ENCODE results near the gene UMPS.
A peak's percentile ranks its signal among the peaks of the same experiment; 100 is the strongest.
"Not testable (repeated sequence)": the region's sequence is repeated elsewhere in the genome, so short reads cannot be mapped to it uniquely, and the experiment has no call there.

The UMPS gene

DNA sequence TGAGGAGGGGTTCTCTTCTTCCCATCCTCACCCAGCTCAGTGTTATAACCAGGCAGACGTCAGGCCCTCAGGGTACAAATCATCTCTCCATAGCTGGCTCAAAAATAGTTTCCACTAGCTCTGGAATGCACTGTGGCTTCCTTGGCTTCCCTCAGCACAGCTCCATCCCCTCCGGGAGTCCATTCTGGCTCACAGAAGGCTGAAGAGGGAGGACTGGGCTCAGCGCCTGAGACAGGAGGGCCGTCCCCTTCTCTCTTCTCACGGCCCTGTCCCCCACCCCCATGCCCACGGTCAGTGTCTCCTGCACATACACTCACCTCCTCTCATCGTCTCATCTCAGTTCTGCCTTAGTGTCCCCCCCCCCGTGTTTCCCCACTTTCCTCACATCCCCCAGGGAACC lies 50.1 kb downstream of the UMPS start:
- H3K36me3 ChIP-seq (ENCODE audit: insufficient read depth, low read length), result no peaks in the 10 kb centered on the region
- H3K4me1 ChIP-seq (ENCODE audit: control insufficient read depth, insufficient read depth, low read length, unreplicated experiment), result peaks cover 18% of the 10 kb centered on the region
- H3K27ac ChIP-seq (ENCODE audit: low read depth, low read length), result peak overlapping the region; percentile 69
- no peaks in the 10 kb centered on the region for H3K79me2 ChIP-seq (ENCODE audit: control insufficient read depth, insufficient read depth, low read length, unreplicated experiment)
- H3K27me3 ChIP-seq (ENCODE audit: insufficient read depth, low read length), result no peaks in the 10 kb centered on the region
- H2AFZ ChIP-seq (ENCODE audit: low read length, unreplicated experiment), result peak overlapping the region; percentile 61
- peak overlapping the region; percentile 3; the same call in 1 of the 2 replicates for H3K4me3 ChIP-seq (ENCODE audit: low read depth, low read length)

DNA sequence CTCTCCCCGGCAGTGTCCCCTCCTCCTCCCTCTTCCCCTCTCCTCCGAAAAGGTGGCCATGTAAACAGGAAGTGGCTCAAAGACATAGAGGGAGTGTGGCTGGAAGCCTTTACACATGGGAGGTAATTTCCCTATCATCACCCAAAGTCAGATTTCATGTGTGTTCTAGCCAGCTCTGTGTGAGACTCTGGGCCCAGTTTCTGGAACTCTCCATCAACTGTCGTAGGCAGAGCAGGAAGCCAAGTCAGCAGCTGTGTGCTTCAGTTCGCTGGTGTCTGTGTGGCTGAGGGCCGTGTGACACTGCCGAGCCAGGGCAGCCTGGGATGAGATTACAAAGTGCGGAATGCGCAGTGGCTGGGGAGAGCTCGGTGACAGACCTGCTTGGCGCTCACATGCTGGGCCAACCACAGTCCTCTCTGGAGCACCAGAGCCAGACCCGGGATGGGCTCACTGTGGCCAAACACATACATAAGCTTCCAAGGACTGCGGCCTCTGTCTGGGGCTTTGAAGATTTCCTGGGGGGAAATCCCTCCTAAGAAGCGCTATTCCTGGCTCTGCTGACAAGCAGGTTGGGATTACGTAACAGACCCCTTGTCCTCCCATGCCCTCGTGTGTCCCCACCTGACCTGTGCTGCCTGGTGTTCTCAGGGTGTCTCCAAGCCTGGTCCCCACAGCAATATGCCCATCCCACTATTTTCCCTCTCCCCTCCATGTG lies 50.7 kb downstream of the UMPS start:
- peaks cover 18% of the 10 kb centered on the region for H3K4me1 ChIP-seq (ENCODE audit: control insufficient read depth, insufficient read depth, low read length, unreplicated experiment)
- peak overlapping the region; percentile 61 for H2AFZ ChIP-seq (ENCODE audit: low read length, unreplicated experiment)
- no peaks in the 10 kb centered on the region for H3K36me3 ChIP-seq (ENCODE audit: insufficient read depth, low read length)
- H3K4me3 ChIP-seq (ENCODE audit: low read depth, low read length), result peak overlapping the region; percentile 3; the same call in 1 of the 2 replicates
- no peaks in the 10 kb centered on the region for H3K79me2 ChIP-seq (ENCODE audit: control insufficient read depth, insufficient read depth, low read length, unreplicated experiment)
- H3K27me3 ChIP-seq (ENCODE audit: insufficient read depth, low read length), result no peaks in the 10 kb centered on the region
- peak overlapping the region; percentile 69 for H3K27ac ChIP-seq (ENCODE audit: low read depth, low read length)

DNA sequence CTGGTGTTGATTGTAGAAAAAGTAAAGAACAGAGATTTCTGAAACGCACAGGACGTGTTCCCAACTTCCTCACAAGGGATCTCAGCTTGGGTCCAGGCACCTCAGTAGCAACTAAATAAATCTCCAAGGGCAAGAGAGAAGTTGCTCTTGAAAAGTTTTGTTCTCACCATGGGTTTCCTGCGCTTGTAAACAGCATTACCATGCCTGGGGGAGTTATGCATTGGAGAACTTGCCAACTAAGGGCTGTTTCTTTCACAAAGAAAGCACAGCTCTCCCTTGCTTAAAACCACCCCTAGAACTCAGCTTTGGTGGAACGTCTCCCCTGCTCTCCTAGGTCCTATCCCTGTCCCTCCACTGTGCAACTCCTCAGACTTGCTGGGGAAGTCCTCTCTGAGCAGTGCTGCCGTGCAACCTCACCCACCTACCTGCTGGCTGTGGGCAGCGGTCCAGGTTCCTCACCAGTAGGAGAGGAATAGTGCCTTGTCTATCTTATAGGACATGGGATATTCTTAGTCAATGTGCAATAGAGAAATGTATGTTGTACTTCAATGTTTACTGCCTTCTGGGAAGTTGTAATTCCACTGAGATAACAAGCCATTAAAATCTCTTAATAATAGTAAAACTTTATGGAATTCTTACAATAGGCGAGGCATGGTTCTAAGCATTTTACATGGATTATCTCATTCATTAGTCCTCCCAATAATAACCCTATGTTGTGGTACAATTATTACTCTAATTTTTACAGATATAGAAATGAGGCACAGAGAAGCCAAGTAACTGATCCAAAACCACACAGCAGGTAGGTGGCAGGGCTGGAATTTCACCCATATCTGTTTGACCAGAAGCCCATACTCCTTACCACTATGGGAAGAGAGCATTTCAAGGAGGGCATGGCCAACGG lies 51.5 kb downstream of the UMPS start:
- Histone ChIP-seq H3K79me2 (ENCODE audit: control insufficient read depth, insufficient read depth, low read length, unreplicated experiment) (no peaks in the 10 kb centered on the region), H3K36me3 (ENCODE audit: insufficient read depth, low read length) (no peaks in the 10 kb centered on the region), H3K4me1 (ENCODE audit: control insufficient read depth, insufficient read depth, low read length, unreplicated experiment) (peaks cover 23% of the 10 kb centered on the region), H3K27me3 (ENCODE audit: insufficient read depth, low read length) (no peaks in the 10 kb centered on the region), H2AFZ (ENCODE audit: low read length, unreplicated experiment) (no peak overlapping the region), H3K4me3 (ENCODE audit: low read depth, low read length) (no peak overlapping the region), H3K27ac (ENCODE audit: low read depth, low read length) (peak overlapping the region; percentile 69; the same call in 1 of the 2 replicates)

DNA sequence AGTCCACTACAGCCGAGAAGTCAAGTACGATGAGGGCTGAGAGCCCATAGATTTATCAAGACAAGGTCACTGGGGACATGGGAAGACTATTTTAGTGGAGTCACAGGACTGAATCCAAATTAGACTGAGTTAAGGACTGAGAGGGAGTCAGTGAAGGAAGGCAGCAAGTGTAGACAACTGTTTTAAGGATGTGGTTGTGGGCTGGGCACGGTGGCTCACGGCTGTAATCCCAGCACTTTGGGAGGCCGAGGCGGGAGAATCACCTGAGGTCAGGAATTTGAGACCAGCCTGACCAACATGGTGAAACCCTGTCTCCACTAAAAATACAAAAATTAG lies 52.1 kb downstream of the UMPS start:
- H3K4me3 ChIP-seq (ENCODE audit: low read depth, low read length); H3K79me2 ChIP-seq (ENCODE audit: control insufficient read depth, insufficient read depth, low read length, unreplicated experiment); H3K27me3 ChIP-seq (ENCODE audit: insufficient read depth, low read length); H2AFZ ChIP-seq (ENCODE audit: low read length, unreplicated experiment); H3K36me3 ChIP-seq (ENCODE audit: insufficient read depth, low read length); H3K27ac ChIP-seq (ENCODE audit: low read depth, low read length): not testable (repeated sequence)
- peaks cover 29% of the 10 kb centered on the region for H3K4me1 ChIP-seq (ENCODE audit: control insufficient read depth, insufficient read depth, low read length, unreplicated experiment)

DNA sequence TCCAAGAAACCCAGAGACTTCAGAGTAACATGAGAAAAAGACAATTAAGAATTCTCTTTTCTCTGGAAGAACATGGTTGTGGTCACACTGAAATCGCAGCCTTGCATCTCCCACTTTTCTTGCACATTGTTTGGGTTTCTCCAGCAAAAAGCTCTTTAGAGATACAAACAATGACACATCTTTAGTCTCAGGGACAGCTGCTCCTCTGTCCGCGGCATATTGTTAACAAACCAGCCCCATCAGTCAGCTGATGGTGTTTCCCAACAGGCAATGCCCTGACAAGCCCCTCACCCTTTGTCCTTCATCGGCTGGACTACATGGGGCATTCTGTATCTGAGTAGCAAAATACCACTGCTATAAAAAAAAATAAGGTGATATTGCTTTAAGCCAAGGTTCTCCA lies 53.4 kb downstream of the UMPS start:
- H3K27me3 ChIP-seq (ENCODE audit: insufficient read depth, low read length), result no peaks in the 10 kb centered on the region
- H3K36me3 ChIP-seq (ENCODE audit: insufficient read depth, low read length), result no peaks in the 10 kb centered on the region
- peaks cover 31% of the 10 kb centered on the region for H3K4me1 ChIP-seq (ENCODE audit: control insufficient read depth, insufficient read depth, low read length, unreplicated experiment)
- no peaks in the 10 kb centered on the region for H3K79me2 ChIP-seq (ENCODE audit: control insufficient read depth, insufficient read depth, low read length, unreplicated experiment)
- no peak overlapping the region for H2AFZ ChIP-seq (ENCODE audit: low read length, unreplicated experiment)
- H3K27ac ChIP-seq (ENCODE audit: low read depth, low read length), result no peak overlapping the region
- no peak overlapping the region for H3K4me3 ChIP-seq (ENCODE audit: low read depth, low read length)

DNA sequence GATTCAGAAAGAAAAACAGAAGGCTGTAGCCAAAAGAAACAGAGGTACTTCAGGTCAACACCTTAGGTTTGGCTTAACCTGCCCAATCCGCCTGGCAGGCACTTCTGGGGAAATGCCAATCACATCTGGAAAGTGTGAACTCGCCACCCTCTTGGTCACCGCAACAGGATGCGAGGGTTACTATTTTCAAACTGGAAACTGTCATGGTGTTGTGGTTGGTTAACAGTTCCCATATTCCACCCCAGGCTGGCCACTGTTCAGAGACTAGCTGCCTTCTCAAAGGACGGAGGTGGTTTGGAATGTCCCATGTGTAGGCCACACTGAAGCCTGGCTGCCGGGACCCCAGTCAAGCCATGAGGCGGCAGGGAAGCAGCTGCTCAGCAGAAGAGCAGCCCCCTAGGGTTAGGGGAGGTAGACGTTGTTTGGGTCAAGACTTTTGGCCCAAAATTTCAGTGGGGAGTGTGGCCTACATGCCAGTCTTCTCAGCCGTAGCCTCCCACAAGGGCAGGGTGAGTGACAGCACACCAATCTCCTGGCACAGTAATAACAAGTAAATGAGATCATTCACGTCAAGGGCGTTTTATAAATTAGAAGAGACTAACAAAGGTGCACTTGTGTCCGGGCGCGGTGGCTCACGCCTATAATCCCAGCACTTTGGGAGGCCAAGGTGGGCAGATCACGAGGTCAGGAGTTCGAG lies 54.6 kb downstream of the UMPS start:
- Histone ChIP-seq H3K27ac (ENCODE audit: low read depth, low read length) (no peak overlapping the region), H3K27me3 (ENCODE audit: insufficient read depth, low read length) (no peaks in the 10 kb centered on the region), H3K4me3 (ENCODE audit: low read depth, low read length) (no peak overlapping the region), H2AFZ (ENCODE audit: low read length, unreplicated experiment) (no peak overlapping the region), H3K4me1 (ENCODE audit: control insufficient read depth, insufficient read depth, low read length, unreplicated experiment) (peaks cover 31% of the 10 kb centered on the region), H3K79me2 (ENCODE audit: control insufficient read depth, insufficient read depth, low read length, unreplicated experiment) (no peaks in the 10 kb centered on the region), H3K36me3 (ENCODE audit: insufficient read depth, low read length) (no peaks in the 10 kb centered on the region)

DNA sequence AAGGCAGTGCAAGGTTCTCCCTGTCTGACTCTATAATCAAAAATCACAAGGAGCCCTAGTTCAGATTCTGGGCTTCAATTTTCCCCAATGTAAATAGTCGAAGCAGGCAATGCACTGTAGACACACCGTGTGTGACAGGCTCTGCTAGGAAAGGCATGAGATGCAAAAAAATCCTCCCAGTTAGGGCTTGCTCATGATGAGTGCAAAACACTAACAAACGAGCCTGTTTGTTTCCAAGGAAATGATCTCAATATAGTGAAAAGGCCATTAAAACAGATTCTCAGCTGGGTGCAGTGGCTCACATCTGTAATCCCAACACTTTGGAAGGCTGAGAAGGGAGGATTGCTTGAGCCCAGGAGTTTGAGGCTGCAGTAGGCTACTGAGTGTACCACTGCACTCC lies 55.7 kb downstream of the UMPS start:
- H3K79me2 ChIP-seq (ENCODE audit: control insufficient read depth, insufficient read depth, low read length, unreplicated experiment), result peaks cover 5% of the 10 kb centered on the region
- peaks cover 23% of the 10 kb centered on the region for H3K4me1 ChIP-seq (ENCODE audit: control insufficient read depth, insufficient read depth, low read length, unreplicated experiment)
- no peaks in the 10 kb centered on the region for H3K36me3 ChIP-seq (ENCODE audit: insufficient read depth, low read length)
- no peaks in the 10 kb centered on the region for H3K27me3 ChIP-seq (ENCODE audit: insufficient read depth, low read length)
- H3K4me3 ChIP-seq (ENCODE audit: low read depth, low read length), result no peak overlapping the region
- no peak overlapping the region for H2AFZ ChIP-seq (ENCODE audit: low read length, unreplicated experiment)
- H3K27ac ChIP-seq (ENCODE audit: low read depth, low read length), result no peak overlapping the region

DNA sequence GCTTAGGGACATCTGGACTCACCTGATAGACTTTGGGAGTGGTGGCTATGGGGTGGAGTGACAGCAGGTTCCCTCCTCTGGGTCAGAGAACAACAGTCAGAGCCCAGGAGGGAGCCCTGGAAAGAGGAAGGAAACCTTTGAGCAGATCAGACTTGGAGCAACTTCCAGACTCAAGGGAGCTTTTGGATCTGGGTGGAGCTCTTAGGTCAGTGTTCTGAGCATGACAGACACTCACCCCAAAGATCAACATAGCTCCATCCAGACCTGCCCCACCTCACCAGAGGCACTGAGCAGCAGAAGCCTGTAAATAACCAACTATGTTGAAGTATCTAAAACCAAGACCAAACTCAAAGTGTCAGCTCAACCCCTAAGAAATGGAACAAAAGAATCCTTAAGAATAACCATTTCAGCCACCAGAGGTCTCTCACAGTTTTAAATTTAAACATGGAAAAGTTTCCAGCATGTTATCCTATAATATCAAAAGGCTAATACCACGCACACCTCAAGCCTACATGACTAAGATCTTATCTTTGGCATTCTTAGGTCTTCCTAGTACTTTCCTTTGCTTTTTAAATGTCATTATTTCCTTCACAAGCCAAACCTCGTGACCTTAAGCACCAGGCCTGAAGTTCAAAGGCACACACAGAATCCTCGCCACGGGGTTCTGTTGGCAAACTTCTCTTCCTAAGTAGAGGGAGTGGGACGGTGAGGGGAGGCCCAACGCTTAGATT lies 56.4 kb downstream of the UMPS start:
- H3K79me2 ChIP-seq (ENCODE audit: control insufficient read depth, insufficient read depth, low read length, unreplicated experiment), result peaks cover 10% of the 10 kb centered on the region

DNA sequence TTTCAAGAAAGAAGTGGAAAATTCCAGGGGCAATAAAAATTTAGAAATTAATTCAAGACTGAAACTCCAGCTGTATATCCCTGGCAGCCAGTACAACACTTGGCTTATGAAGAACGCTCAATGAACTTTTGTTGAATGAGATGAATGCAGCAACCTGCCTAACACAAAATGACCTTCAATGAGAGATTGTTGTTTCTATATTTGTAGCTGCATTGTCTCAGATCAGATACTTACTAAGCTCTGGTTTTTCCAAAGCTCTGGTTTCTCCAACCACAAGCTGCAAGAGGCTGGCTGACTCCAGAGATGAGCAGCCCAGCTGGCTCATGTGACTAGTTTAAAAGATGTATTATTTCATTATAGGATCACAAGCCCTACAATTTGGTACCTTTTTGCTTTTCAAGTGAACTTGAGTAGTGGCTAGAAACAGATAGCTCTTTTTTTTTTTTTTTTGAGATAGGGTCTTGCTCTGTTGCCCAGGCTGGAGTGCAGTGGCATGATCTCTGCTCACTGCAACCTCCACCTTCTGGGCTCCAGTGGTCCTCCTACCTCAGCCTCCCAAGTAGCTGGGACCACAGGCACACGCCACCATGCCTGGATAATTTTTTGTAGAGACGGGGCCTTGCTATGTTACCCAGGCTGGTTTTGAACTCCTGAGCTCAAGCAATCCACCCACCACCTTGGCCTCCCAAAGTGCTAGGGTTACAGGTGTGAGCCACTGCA lies 57.4 kb downstream of the UMPS start:
- Histone ChIP-seq H3K4me1 (ENCODE audit: control insufficient read depth, insufficient read depth, low read length, unreplicated experiment) (peaks cover 32% of the 10 kb centered on the region), H3K4me3 (ENCODE audit: low read depth, low read length) (no peak overlapping the region), H3K27ac (ENCODE audit: low read depth, low read length) (peak overlapping the region; percentile 37; the same call in 1 of the 2 replicates), H3K27me3 (ENCODE audit: insufficient read depth, low read length) (no peaks in the 10 kb centered on the region), H2AFZ (ENCODE audit: low read length, unreplicated experiment) (no peak overlapping the region), H3K79me2 (ENCODE audit: control insufficient read depth, insufficient read depth, low read length, unreplicated experiment) (peaks cover 10% of the 10 kb centered on the region), H3K36me3 (ENCODE audit: insufficient read depth, low read length) (peaks cover 3% of the 10 kb centered on the region; the same call in 1 of the 2 replicates)

More for the DNA sequence above, 56.4 kb downstream of the UMPS start:
- Histone ChIP-seq H3K4me3 (ENCODE audit: low read depth, low read length) (no peak overlapping the region), H2AFZ (ENCODE audit: low read length, unreplicated experiment) (no peak overlapping the region), H3K36me3 (ENCODE audit: insufficient read depth, low read length) (no peaks in the 10 kb centered on the region), H3K27me3 (ENCODE audit: insufficient read depth, low read length) (no peaks in the 10 kb centered on the region), H3K27ac (ENCODE audit: low read depth, low read length) (peak overlapping the region; percentile 37; the same call in 1 of the 2 replicates), H3K4me1 (ENCODE audit: control insufficient read depth, insufficient read depth, low read length, unreplicated experiment) (peaks cover 23% of the 10 kb centered on the region)

Data from ACC112 (cell line).